GM12878 (cell line): ENCODE results near the gene PRR5. TPM values are rescaled to one million over a fixed set of nuclear protein-coding genes. Genes with fewer than 3 reads are reported as not detected.

ENCODE experiments used
- E4F1 ChIP-seq: fragments of 450-650 bp; IDR thresholded peaks from 2 replicates; pipeline ENCODE4 v1.6.1; 2018; ENCODE audit warnings: borderline replicate concordance, mild to moderate bottlenecking; ENCODE audit not compliant: partially characterized antibody
- EZH2 ChIP-seq: IDR thresholded peaks from 2 replicates; pipeline ENCODE4 v1.6.1; 2012; ENCODE audit warnings: low read depth, mild to moderate bottlenecking, control low read depth, inconsistent platforms, low read length, borderline replicate concordance; ENCODE audit not compliant: control insufficient read depth
- IKZF2 ChIP-seq, 2 experiments: fragments of 450-650 bp; IDR thresholded peaks; 2 replicates each; pipeline ENCODE4 v1.6.1; 2017; ENCODE audit warnings: mild to moderate bottlenecking in 2 of 2, moderate library complexity in 2 of 2
- IRF3 ChIP-seq: fragments of 450-650 bp; IDR thresholded peaks from 2 replicates; pipeline ENCODE4 v1.6.1; 2014; ENCODE audit warnings: mild to moderate bottlenecking
- USF1 ChIP-seq: IDR thresholded peaks from 2 replicates; pipeline ENCODE4 v1.6.1; 2011; ENCODE audit warnings: borderline replicate concordance, low read depth, mild to moderate bottlenecking, moderate library complexity, mixed read lengths, low read length; ENCODE audit not compliant: insufficient read depth; ENCODE audit errors: extremely low read length
- polyA plus RNA-seq, 11 experiments: library from polyadenylated mRNA; depleted of rRNA in 4 of 11; unstranded in 6 of 11; stranded (reverse) in 5 of 11; fragments of >200 nt; fragmentation: Nextera tagmentation in 4 of 11; fragmentation: Illumina TruSeq in 1 of 11; extraction: Ambion mirVana in 4 of 11; extraction: Trizol in 1 of 11; gene quantifications; 1 replicate in 1 of 11; 2 replicates in 10 of 11; pipeline versions ENCODE4 v1.2.1 to v1.2.3, GENCODE V29; 2011 to 2016; ENCODE audit warnings: inconsistent platforms in 2 of 11, missing spikeins in 2 of 11, low read depth in 1 of 11
- total RNA-seq, 4 experiments: library from RNA; depleted of rRNA in 3 of 4; stranded (reverse); fragments of >200 nt in 3 of 4; fragmentation: Illumina TruSeq in 1 of 4; extraction: Trizol in 1 of 4; gene quantifications; 2 replicates each; pipeline versions ENCODE4 v1.2.1 to v1.2.3, GENCODE V29; 2013 to 2021

The PRR5 gene
- total and polyA plus RNA-seq, 10 of the 15 experiments (the other 5 are each of a cell fraction or from before 2014, with no cell fraction given) = 0.03 to 9.4 (median 1.5) TPM

- TF ChIP-seq EZH2 = no peak
- TF ChIP-seq IRF3 = no peak
- no peak for TF ChIP-seq USF1
- peak; percentile 75 to 84 for TF ChIP-seq IKZF2 (IDR thresholded peaks at IDR 0.05)
- no peak for TF ChIP-seq E4F1
- TF ChIP-seq, all 136 proteins: peak for 34
These were observed 17.3 kb upstream of the PRR5 start (continued) for GRCh38 chr22:44684506-44685383.
